Activated T-cell treated with anti-CD3 and anti-CD28 coated beads, Interleukin-2, amount 50 U/mL, for 72 hours (primary cell): ENCODE measurements around the gene PHACTR1. TPM values are rescaled to one million over a fixed set of nuclear protein-coding genes. Genes with fewer than 3 reads are reported as not detected.

Source experiments
- ATAC-seq, 2 donors: fragments of 150-1000 bp; cut with Tn5 transposase; replicated peaks in 1 of 2; 2 replicates each; pipeline ENCODE4 v1.10.0; 2021; ENCODE audit warnings: moderate library complexity in 2 of 2, mild to moderate bottlenecking in 1 of 2
- DNase-seq, 2 donors: peaks; one replicate each; pipeline ENCODE4 v3.0.0; 2021 to 2022; ENCODE audit warnings: mixed read lengths in 1 of 2
- H3K27ac Mint-ChIP-seq: one replicate; pipeline ENCODE4 v1.8.0; 2022; ENCODE audit warnings: mild to moderate bottlenecking, moderate library complexity, mixed read lengths
- H3K27me3 Mint-ChIP-seq: one replicate; pipeline ENCODE4 v1.8.0; 2022; ENCODE audit warnings: low read depth, mixed read lengths
- H3K36me3 Mint-ChIP-seq, 2 donors: one replicate each; pipeline ENCODE4 v1.8.0; 2022; ENCODE audit warnings: mixed read lengths in 2 of 2, mild to moderate bottlenecking in 1 of 2; ENCODE audit not compliant: insufficient read depth in 2 of 2
- H3K4me1 Mint-ChIP-seq: one replicate; pipeline ENCODE4 v1.8.0; 2022; ENCODE audit warnings: low read depth, mixed read lengths
- H3K4me3 Mint-ChIP-seq, 2 donors: one replicate each; pipeline ENCODE4 v1.8.0; 2022; ENCODE audit warnings: mild to moderate bottlenecking in 2 of 2, mixed read lengths in 2 of 2, moderate library complexity in 2 of 2
- H3K9me3 Mint-ChIP-seq, 2 donors: one replicate each; pipeline ENCODE4 v1.8.0; 2022; ENCODE audit warnings: mixed read lengths in 2 of 2
- total RNA-seq, 2 donors: library from RNA; stranded (reverse); gene quantifications; one replicate each; pipeline ENCODE4 v1.2.3, GENCODE V29; 2022

The PHACTR1 gene
- total RNA-seq, 2 donors from 2014 or later: 0.05 to 0.16 TPM

- H3K27me3 Mint-ChIP-seq: peaks cover 12% of the 10 kb centered on the region
- peak; percentile 8 to 13 for DNase-seq
- peaks cover 4% of the 10 kb centered on the region in 2 donors for H3K9me3 Mint-ChIP-seq
- no peak for ATAC-seq
- H3K4me3 Mint-ChIP-seq: no peak overlapping the region
- H3K27ac Mint-ChIP-seq: no peak overlapping the region
- H3K4me1 Mint-ChIP-seq: no peaks in the 10 kb centered on the region
- peaks cover 1 to 2% of the 10 kb centered on the region in 2 donors for H3K36me3 Mint-ChIP-seq
Observed at GRCh38 chr6:12890171-12890790, 173.7 kb downstream of the PHACTR1 start.

- H3K4me1 Mint-ChIP-seq: no peaks in the 10 kb centered on the region
- H3K4me3 Mint-ChIP-seq: no peak overlapping the region
Observed at GRCh38 chr6:12891595-12891994, 175.0 kb downstream of the PHACTR1 start.

GRCh38 chr6:12892151-12892550 lies 175.6 kb downstream of the PHACTR1 start:
- DNase-seq (no peak), ATAC-seq (no peak)
- peaks cover 12% of the 10 kb centered on the region for H3K27me3 Mint-ChIP-seq
- H3K9me3 Mint-ChIP-seq: peaks cover 4% of the 10 kb centered on the region in 2 donors
- H3K4me3 Mint-ChIP-seq: no peak overlapping the region
- H3K27ac Mint-ChIP-seq: no peak overlapping the region
- H3K4me1 Mint-ChIP-seq: no peaks in the 10 kb centered on the region
- peaks cover 1 to 2% of the 10 kb centered on the region in 2 donors for H3K36me3 Mint-ChIP-seq

More at GRCh38 chr6:12891595-12891994, 175.0 kb downstream of the PHACTR1 start:
- H3K9me3 Mint-ChIP-seq: peaks cover 4% of the 10 kb centered on the region in 2 donors
- peaks cover 12% of the 10 kb centered on the region for H3K27me3 Mint-ChIP-seq
- ATAC-seq: no peak
- no peak overlapping the region for H3K27ac Mint-ChIP-seq
- H3K36me3 Mint-ChIP-seq: peaks cover 1 to 2% of the 10 kb centered on the region in 2 donors
- DNase-seq: no peak

- Mint-ChIP-seq H3K27me3 (peaks cover 15% of the 10 kb centered on the region), H3K27ac (no peak overlapping the region), H3K4me1 (no peaks in the 10 kb centered on the region), H3K9me3 (peaks cover 4% of the 10 kb centered on the region in 2 donors), H3K36me3 (peaks cover 1 to 2% of the 10 kb centered on the region in 2 donors), H3K4me3 (no peak overlapping the region)
- ATAC-seq: no peak
- DNase-seq: no peak
Observed at GRCh38 chr6:12893036-12893435, 176.5 kb downstream of the PHACTR1 start.

- Mint-ChIP-seq H3K4me3 (no peak overlapping the region), H3K36me3 (peaks cover 1 to 2% of the 10 kb centered on the region in 2 donors), H3K9me3 (peaks cover under 1 to 2% of the 10 kb centered on the region in 2 donors)
Observed at GRCh38 chr6:12895721-12896120, 179.2 kb downstream of the PHACTR1 start.

GRCh38 chr6:12896208-12896733 lies 179.7 kb downstream of the PHACTR1 start:
- H3K27ac Mint-ChIP-seq: no peak overlapping the region
- H3K9me3 Mint-ChIP-seq: peaks cover 0 to 2% of the 10 kb centered on the region in 2 donors
- ATAC-seq (no peak), DNase-seq (no peak)
- peaks cover 1 to 2% of the 10 kb centered on the region in 2 donors for H3K36me3 Mint-ChIP-seq
- no peak overlapping the region for H3K4me3 Mint-ChIP-seq
- H3K27me3 Mint-ChIP-seq: peaks cover 33% of the 10 kb centered on the region
- H3K4me1 Mint-ChIP-seq: no peaks in the 10 kb centered on the region

More at GRCh38 chr6:12895721-12896120, 179.2 kb downstream of the PHACTR1 start:
- DNase-seq (no peak), ATAC-seq (no peak)
- H3K4me1 Mint-ChIP-seq: no peaks in the 10 kb centered on the region
- H3K27ac Mint-ChIP-seq: no peak overlapping the region
- peaks cover 28% of the 10 kb centered on the region for H3K27me3 Mint-ChIP-seq

- no peak overlapping the region for H3K4me3 Mint-ChIP-seq
- ATAC-seq: no peak
- no peak overlapping the region for H3K27ac Mint-ChIP-seq
- H3K27me3 Mint-ChIP-seq: peaks cover 26% of the 10 kb centered on the region
- no peaks in the 10 kb centered on the region for H3K4me1 Mint-ChIP-seq
- no peak for DNase-seq
- H3K36me3 Mint-ChIP-seq: no peaks in the 10 kb centered on the region
- no peaks in the 10 kb centered on the region for H3K9me3 Mint-ChIP-seq
Observed at GRCh38 chr6:12898603-12899002, 182.0 kb downstream of the PHACTR1 start.

GRCh38 chr6:12899046-12899833 lies 182.7 kb downstream of the PHACTR1 start:
- Mint-ChIP-seq H3K27me3 (peaks cover 26% of the 10 kb centered on the region), H3K9me3 (no peaks in the 10 kb centered on the region), H3K4me3 (no peak overlapping the region), H3K4me1 (no peaks in the 10 kb centered on the region), H3K36me3 (no peaks in the 10 kb centered on the region), H3K27ac (no peak overlapping the region)
- ATAC-seq (no peak), DNase-seq (no peak)

- Mint-ChIP-seq H3K4me3 (no peak overlapping the region), H3K4me1 (no peaks in the 10 kb centered on the region), H3K27me3 (peaks cover 28% of the 10 kb centered on the region), H3K9me3 (no peaks in the 10 kb centered on the region), H3K36me3 (no peaks in the 10 kb centered on the region), H3K27ac (no peak overlapping the region)
- ATAC-seq (no peak), DNase-seq (no peak)
Observed at GRCh38 chr6:12903246-12903645, 186.7 kb downstream of the PHACTR1 start.

GRCh38 chr6:12909833-12910232 lies 193.3 kb downstream of the PHACTR1 start:
- Mint-ChIP-seq H3K9me3 (no peaks in the 10 kb centered on the region), H3K4me1 (no peaks in the 10 kb centered on the region), H3K36me3 (no peaks in the 10 kb centered on the region), H3K4me3 (no peak overlapping the region), H3K27ac (no peak overlapping the region), H3K27me3 (peaks cover 7% of the 10 kb centered on the region)
- no peak for ATAC-seq
- DNase-seq: no peak

GRCh38 chr6:12911427-12911826 lies 194.9 kb downstream of the PHACTR1 start:
- H3K4me3 Mint-ChIP-seq: no peak overlapping the region
- no peaks in the 10 kb centered on the region for H3K36me3 Mint-ChIP-seq
- H3K27me3 Mint-ChIP-seq: peaks cover 9% of the 10 kb centered on the region
- H3K9me3 Mint-ChIP-seq: no peaks in the 10 kb centered on the region
- no peak for ATAC-seq
- no peak for DNase-seq
- no peaks in the 10 kb centered on the region for H3K4me1 Mint-ChIP-seq
- H3K27ac Mint-ChIP-seq: no peak overlapping the region

- no peak for DNase-seq
- H3K4me3 Mint-ChIP-seq: no peak overlapping the region
Observed at GRCh38 chr6:12913201-12913600, 196.6 kb downstream of the PHACTR1 start.

GRCh38 chr6:12916006-12916405 lies 199.4 kb downstream of the PHACTR1 start:
- H3K27me3 Mint-ChIP-seq: peaks cover 15% of the 10 kb centered on the region
- DNase-seq (no peak), ATAC-seq (no peak)
- no peak overlapping the region for H3K27ac Mint-ChIP-seq
- H3K4me3 Mint-ChIP-seq: no peak overlapping the region
- no peaks in the 10 kb centered on the region for H3K9me3 Mint-ChIP-seq
- no peaks in the 10 kb centered on the region for H3K4me1 Mint-ChIP-seq
- H3K36me3 Mint-ChIP-seq: no peaks in the 10 kb centered on the region

More at GRCh38 chr6:12913201-12913600, 196.6 kb downstream of the PHACTR1 start:
- peaks cover 15% of the 10 kb centered on the region for H3K27me3 Mint-ChIP-seq
- no peak overlapping the region for H3K27ac Mint-ChIP-seq
- no peaks in the 10 kb centered on the region for H3K4me1 Mint-ChIP-seq
- no peaks in the 10 kb centered on the region for H3K9me3 Mint-ChIP-seq
- no peak for ATAC-seq
- H3K36me3 Mint-ChIP-seq: no peaks in the 10 kb centered on the region
